GM19395 (cell line): ENCODE measurements around the gene CT45A8.
"Not testable (repeated sequence)": the region's sequence is repeated elsewhere in the genome, so short reads cannot be mapped to it uniquely, and the experiment has no call there.

Experiments used
- ATAC-seq: cut with Tn5 transposase; IDR thresholded peaks from one replicate; pipeline ENCODE4 v1.9.1; 2021; ENCODE audit warnings: mild to moderate bottlenecking, moderate library complexity; ENCODE audit not compliant: unreplicated experiment

Gene CT45A8

GRCh38 chrX:135854438-135854837, at the start of gene CT45A8:
Gene CT45A8, minus strand, starts transcription at chrX:135854538. Its CDS starts 3,755 bp downstream, at chrX:135850783.
- ATAC-seq: not testable (repeated sequence)

- no peak for ATAC-seq
These were observed 39.0 kb upstream of the CT45A8 start, which contains the start of the genes CT45A10 and SAGE1 for GRCh38 chrX:135893294-135893817. Gene CT45A10, minus strand, starts transcription at chrX:135893444. Its CDS starts 8,100 bp downstream, at chrX:135885344. Gene SAGE1, plus strand, starts transcription at chrX:135893716. Its CDS starts 2,527 bp downstream, at chrX:135896243.

GRCh38 chrX:135892781-135893180, 38.4 kb upstream of the CT45A8 start:
- ATAC-seq: no peak

GRCh38 chrX:135890087-135890585, 35.8 kb upstream of the CT45A8 start:
- ATAC-seq: no peak

- not testable (repeated sequence) for ATAC-seq
These were observed 34.6 kb upstream of the CT45A8 start for GRCh38 chrX:135888976-135889375.

- ATAC-seq: not testable (repeated sequence)
These were observed 33.9 kb upstream of the CT45A8 start for GRCh38 chrX:135888230-135888629.

- not testable (repeated sequence) for ATAC-seq
These were observed 28.4 kb upstream of the CT45A8 start for GRCh38 chrX:135882741-135883140.

GRCh38 chrX:135871712-135872111, 17.4 kb upstream of the CT45A8 start, which contains the start of gene CT45A9:
Gene CT45A9, minus strand, starts transcription at chrX:135871812. Its CDS starts 3,751 bp downstream, at chrX:135868061.
- not testable (repeated sequence) for ATAC-seq

GRCh38 chrX:135837180-135837579, 17.2 kb downstream of the CT45A8 start, which contains the start of gene CT45A7:
Gene CT45A7, minus strand, starts transcription at chrX:135837280. Its CDS starts 3,747 bp downstream, at chrX:135833533.
- not testable (repeated sequence) for ATAC-seq

- ATAC-seq: not testable (repeated sequence)
These were observed 34.4 kb downstream of the CT45A8 start, which contains the start of gene CT45A2 for GRCh38 chrX:135819912-135820311. Gene CT45A2, minus strand, starts transcription at chrX:135820012. Its CDS starts 3,747 bp downstream, at chrX:135816265.

- ATAC-seq: not testable (repeated sequence)
These were observed 51.7 kb downstream of the CT45A8 start, which contains the start of gene CT45A6 for GRCh38 chrX:135802687-135803086. Gene CT45A6, minus strand, starts transcription at chrX:135802787. Its CDS starts 3,794 bp downstream, at chrX:135798993.
